Karpas-422 (cell line): ENCODE data around the gene ICA1L. TPM values are rescaled to one million over a fixed set of nuclear protein-coding genes. Genes with fewer than 3 reads are reported as not detected.

Experiments used
- DNase-seq: peaks from one replicate; pipeline ENCODE4 v3.0.0-alpha.2; 2015
- H2AFZ ChIP-seq: fragments of 200-600 bp; sonication (generic); 2 replicates; pipeline ENCODE4 v1.6.1; 2014; ENCODE audit warnings: antibody characterized with exemption, low read length, mixed read lengths
- H3K27ac ChIP-seq: fragments of 200-600 bp; sonication (generic); 2 replicates; pipeline ENCODE4 v1.5.1; 2014; ENCODE audit warnings: mild to moderate bottlenecking, low read length, moderate library complexity
- H3K27me3 ChIP-seq: fragments of 200-600 bp; sonication (generic); 2 replicates; pipeline ENCODE4 v1.6.1; 2014; ENCODE audit warnings: low read length, mixed read lengths
- H3K36me3 ChIP-seq: fragments of 200-600 bp; sonication (generic); 2 replicates; pipeline ENCODE4 v1.6.1; 2014; ENCODE audit warnings: low read length, mixed read lengths; ENCODE audit not compliant: insufficient read depth
- H3K4me1 ChIP-seq: fragments of 200-600 bp; sonication (generic); 2 replicates; pipeline ENCODE4 v1.6.1; 2014; ENCODE audit warnings: mild to moderate bottlenecking, low read length, mixed read lengths
- H3K4me2 ChIP-seq: fragments of 200-600 bp; sonication (generic); 2 replicates; pipeline ENCODE4 v1.6.1; 2014; ENCODE audit warnings: low read length, low read depth, mild to moderate bottlenecking; ENCODE audit not compliant: poor library complexity, severe bottlenecking
- H3K4me3 ChIP-seq: fragments of 200-600 bp; sonication (generic); 2 replicates; pipeline ENCODE4 v1.5.1; 2014; ENCODE audit warnings: mild to moderate bottlenecking, antibody characterized with exemption, low read length, mixed read lengths
- H3K79me2 ChIP-seq: fragments of 200-600 bp; sonication (generic); 2 replicates; pipeline ENCODE4 v1.6.1; 2014; ENCODE audit warnings: mild to moderate bottlenecking, low read length, mixed read lengths
- H3K9ac ChIP-seq: fragments of 200-600 bp; sonication (generic); 2 replicates; pipeline ENCODE4 v1.6.0; 2014; ENCODE audit warnings: low read length
- H3K9me2 ChIP-seq: fragments of 200-600 bp; sonication (generic), shearing (Covaris generic); replicated peaks from 2 replicates; pipeline ENCODE4 v1.6.0; 2014; ENCODE audit warnings: mild to moderate bottlenecking, low read length, moderate library complexity; ENCODE audit not compliant: insufficient read depth
- H3K9me3 ChIP-seq: fragments of 300-700, 200-600 bp; sonication (generic); 2 replicates; pipeline ENCODE4 v1.6.1; 2014; ENCODE audit warnings: low read length, mixed read lengths
- H4K20me1 ChIP-seq: fragments of 200-600 bp; sonication (generic); 2 replicates; pipeline ENCODE4 v1.6.1; 2014; ENCODE audit warnings: mild to moderate bottlenecking, antibody characterized with exemption, low read length, low read depth; ENCODE audit not compliant: insufficient read depth
- total RNA-seq: library from RNA; depleted of rRNA; stranded (reverse); fragments of >200 nt; shearing (Covaris generic); gene quantifications from 2 replicates; pipeline ENCODE4 v1.2.3, GENCODE V29; 2014; ENCODE audit warnings: low replicate concordance

The ICA1L gene
- total RNA-seq, 1 experiment from 2014 or later, result 13.2 TPM

GRCh38 chr2:202786842-202787241, 84.7 kb downstream of the ICA1L start:
- H3K27ac ChIP-seq, result no peak overlapping the region
- H3K4me3 ChIP-seq, result no peak overlapping the region

GRCh38 chr2:202782940-202783558, 88.5 kb downstream of the ICA1L start:
- Histone ChIP-seq H3K9me3 (no peaks in the 10 kb centered on the region), H3K9me2 (no peaks in the 10 kb centered on the region), H3K4me3 (no peak overlapping the region), H3K36me3 (peaks cover 7% of the 10 kb centered on the region; the same call in 1 of the 2 replicates), H3K4me2 (no peak overlapping the region), H3K27me3 (no peaks in the 10 kb centered on the region), H4K20me1 (no peaks in the 10 kb centered on the region), H3K79me2 (no peaks in the 10 kb centered on the region), H3K9ac (no peak overlapping the region), H3K4me1 (peaks cover 9% of the 10 kb centered on the region), H3K27ac (no peak overlapping the region), H2AFZ (no peak overlapping the region)
- DNase-seq, result no peak

More at GRCh38 chr2:202786842-202787241, 84.7 kb downstream of the ICA1L start:
- no peak overlapping the region for H3K4me2 ChIP-seq
- H3K9ac ChIP-seq, result no peak overlapping the region
- no peak for DNase-seq
- H3K9me2 ChIP-seq, result no peaks in the 10 kb centered on the region
- no peaks in the 10 kb centered on the region for H4K20me1 ChIP-seq
- 0 out of 2 replicates have a peak, but pooled peaks cover 2% of the 10 kb centered on the region for H3K36me3 ChIP-seq
- no peaks in the 10 kb centered on the region for H3K9me3 ChIP-seq
- H3K79me2 ChIP-seq, result no peaks in the 10 kb centered on the region
- H3K4me1 ChIP-seq, result no peaks in the 10 kb centered on the region
- H2AFZ ChIP-seq, result no peak overlapping the region
- H3K27me3 ChIP-seq, result no peaks in the 10 kb centered on the region

DNA sequence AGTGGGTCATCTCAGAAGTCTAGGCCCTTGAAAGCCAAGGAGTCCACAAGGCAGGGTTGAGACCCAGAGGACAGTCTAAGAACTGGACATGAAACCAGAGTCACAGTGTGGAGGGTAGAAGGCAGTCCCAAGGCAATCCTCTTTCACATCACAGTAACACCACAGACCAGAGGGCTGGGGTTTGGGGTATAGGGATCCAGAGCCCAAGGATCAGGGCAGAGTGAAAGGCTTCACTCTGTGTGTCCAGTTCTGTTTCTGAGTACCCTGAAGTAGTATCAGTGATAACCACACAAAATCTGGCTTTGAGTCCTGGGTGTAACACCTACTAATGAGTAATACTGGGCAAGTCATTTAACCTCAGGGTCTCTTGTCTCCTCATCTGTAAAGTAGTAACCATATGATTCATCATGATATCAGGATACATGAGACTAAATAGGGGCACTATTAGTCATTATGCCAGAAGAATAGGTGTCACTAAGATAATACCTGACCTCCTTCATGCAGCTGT, 91.0 kb downstream of the ICA1L start:
- DNase-seq, result no peak
- Histone ChIP-seq H3K4me2 (no peak overlapping the region), H4K20me1 (no peaks in the 10 kb centered on the region)

GRCh38 chr2:202778217-202778616, 93.3 kb downstream of the ICA1L start:
- peaks cover 9% of the 10 kb centered on the region for H3K4me1 ChIP-seq
- H3K4me2 ChIP-seq, result no peak overlapping the region
- no peak overlapping the region for H3K27ac ChIP-seq
- no peak overlapping the region for H3K9ac ChIP-seq
- no peak overlapping the region for H3K4me3 ChIP-seq
- H3K9me2 ChIP-seq, result no peaks in the 10 kb centered on the region
- no peaks in the 10 kb centered on the region for H3K9me3 ChIP-seq
- no peak for DNase-seq
- H4K20me1 ChIP-seq, result no peaks in the 10 kb centered on the region
- no peak overlapping the region for H2AFZ ChIP-seq
- no peaks in the 10 kb centered on the region for H3K79me2 ChIP-seq
- no peaks in the 10 kb centered on the region for H3K27me3 ChIP-seq
- peaks cover 5% of the 10 kb centered on the region; the same call in 1 of the 2 replicates for H3K36me3 ChIP-seq

More for the DNA sequence above, 91.0 kb downstream of the ICA1L start:
- Histone ChIP-seq H3K27ac (no peak overlapping the region), H2AFZ (no peak overlapping the region), H3K79me2 (no peaks in the 10 kb centered on the region), H3K4me3 (no peak overlapping the region), H3K27me3 (no peaks in the 10 kb centered on the region), H3K4me1 (peaks cover 9% of the 10 kb centered on the region), H3K9ac (no peak overlapping the region), H3K9me2 (no peaks in the 10 kb centered on the region), H3K9me3 (no peaks in the 10 kb centered on the region), H3K36me3 (peaks cover 5% of the 10 kb centered on the region; the same call in 1 of the 2 replicates)

- Histone ChIP-seq H3K9me3 (no peaks in the 10 kb centered on the region), H3K9me2 (no peaks in the 10 kb centered on the region), H2AFZ (no peak overlapping the region), H4K20me1 (no peaks in the 10 kb centered on the region), H3K9ac (no peak overlapping the region), H3K27me3 (no peaks in the 10 kb centered on the region), H3K27ac (no peak overlapping the region), H3K4me3 (no peak overlapping the region), H3K4me2 (no peak overlapping the region), H3K36me3 (peaks cover 2% of the 10 kb centered on the region; the same call in 1 of the 2 replicates), H3K4me1 (no peaks in the 10 kb centered on the region), H3K79me2 (no peaks in the 10 kb centered on the region)
- no peak for DNase-seq
These were observed 97.5 kb downstream of the ICA1L start for GRCh38 chr2:202774104-202774503.

DNA sequence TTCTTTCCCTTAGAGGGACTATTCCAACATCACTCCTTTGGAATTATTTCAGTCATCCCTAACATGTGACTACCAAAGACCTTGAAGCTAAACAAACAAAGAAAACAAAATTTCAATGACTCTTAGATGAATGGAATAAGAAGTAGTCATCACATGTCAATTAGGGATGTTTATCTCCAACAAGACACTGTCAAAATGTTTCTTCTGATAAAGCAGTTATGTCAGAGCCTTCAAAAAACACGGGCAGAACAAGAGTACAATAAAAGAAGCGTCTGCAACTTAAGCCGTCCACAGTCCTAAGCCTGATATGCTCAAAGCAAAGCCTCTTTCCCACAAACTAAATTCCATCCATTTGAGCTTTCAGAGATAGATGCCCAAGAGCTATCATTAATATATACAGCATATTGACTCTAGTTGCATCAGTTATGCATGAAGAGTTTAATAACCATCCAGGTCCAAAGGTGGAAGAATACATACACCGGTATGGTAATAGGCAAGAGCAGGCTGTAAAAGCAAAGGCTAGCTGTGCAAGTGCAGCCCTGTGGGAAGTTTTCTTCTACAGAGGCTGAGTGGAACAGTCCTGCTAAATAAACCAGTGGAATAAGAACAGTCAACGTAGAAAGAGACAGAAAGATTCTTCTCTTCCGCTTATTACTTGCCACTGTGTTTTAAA, 98.1 kb downstream of the ICA1L start:
- Histone ChIP-seq H3K4me3 (no peak overlapping the region), H3K27ac (no peak overlapping the region), H3K4me1 (no peaks in the 10 kb centered on the region), H3K27me3 (no peaks in the 10 kb centered on the region), H3K4me2 (no peak overlapping the region), H3K9ac (no peak overlapping the region), H3K9me2 (no peaks in the 10 kb centered on the region), H3K36me3 (no peaks in the 10 kb centered on the region), H3K9me3 (no peaks in the 10 kb centered on the region), H4K20me1 (no peaks in the 10 kb centered on the region), H3K79me2 (no peaks in the 10 kb centered on the region), H2AFZ (no peak overlapping the region)
- DNase-seq, result no peak

- Histone ChIP-seq H3K9me3 (no peaks in the 10 kb centered on the region), H3K9me2 (no peaks in the 10 kb centered on the region), H3K27ac (no peak overlapping the region), H3K4me3 (no peak overlapping the region), H3K4me1 (no peaks in the 10 kb centered on the region), H3K4me2 (no peak overlapping the region), H3K27me3 (no peaks in the 10 kb centered on the region), H3K9ac (no peak overlapping the region), H2AFZ (no peak overlapping the region), H4K20me1 (no peaks in the 10 kb centered on the region), H3K79me2 (no peaks in the 10 kb centered on the region), H3K36me3 (no peaks in the 10 kb centered on the region)
- no peak for DNase-seq
These were observed 99.7 kb downstream of the ICA1L start for GRCh38 chr2:202771741-202772460.

DNA sequence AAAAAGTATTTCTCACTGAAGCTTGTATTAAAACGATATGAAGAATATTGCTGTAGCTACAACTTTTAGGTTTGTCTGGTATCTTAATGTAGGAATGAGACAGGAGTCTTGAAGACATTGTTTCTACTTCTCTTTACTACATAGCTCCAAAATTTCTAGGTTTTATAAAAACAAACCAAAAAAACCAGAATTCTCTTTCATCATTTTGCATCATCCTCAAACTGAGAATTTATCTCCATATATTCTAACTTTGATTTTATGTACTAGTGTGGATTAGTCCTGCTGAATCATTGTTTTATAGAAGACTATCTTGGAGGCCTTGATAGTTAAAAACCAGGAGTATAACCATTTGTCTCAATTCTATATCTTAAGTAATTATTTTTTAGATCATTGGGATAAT, 100.2 kb downstream of the ICA1L start:
- H3K36me3 ChIP-seq, result no peaks in the 10 kb centered on the region
- H4K20me1 ChIP-seq, result no peaks in the 10 kb centered on the region

More for the DNA sequence above, 100.2 kb downstream of the ICA1L start:
- Histone ChIP-seq H3K4me2 (no peak overlapping the region), H3K4me1 (no peaks in the 10 kb centered on the region), H3K27ac (no peak overlapping the region), H3K9me3 (no peaks in the 10 kb centered on the region), H3K79me2 (no peaks in the 10 kb centered on the region), H3K9ac (no peak overlapping the region), H3K9me2 (no peaks in the 10 kb centered on the region), H2AFZ (no peak overlapping the region), H3K4me3 (no peak overlapping the region), H3K27me3 (no peaks in the 10 kb centered on the region)
- no peak for DNase-seq
